ENCODE results near the gene ZSWIM6.

- TF ChIP-seq SP1 (IDR thresholded peaks at IDR 0.05) (no peak), FOXK2 (IDR thresholded peaks at IDR 0.05) (no peak), ELF4 (IDR thresholded peaks at IDR 0.05) (no peak), FOXA1 (IDR thresholded peaks at IDR 0.05) (no peak), ZNF384 (IDR thresholded peaks at IDR 0.05) (no peak), FOXM1 (IDR thresholded peaks at IDR 0.05; ENCODE audit: borderline replicate concordance) (no peak)
Observed at GRCh38 chr5:61419106-61419505, 87.0 kb downstream of the ZSWIM6 start.
